Panc1 (cell line): ENCODE measurements around the gene TBX1. TPM values are rescaled to one million over a fixed set of nuclear protein-coding genes. Genes with fewer than 3 reads are reported as not detected.

Experiments
- ATAC-seq: fragments of 200-7000 bp; cut with Tn5 transposase; 2 replicates; pipeline ENCODE4 v1.9.1; 2020; ENCODE audit warnings: mild to moderate bottlenecking, moderate library complexity
- BruUV-seq: library from RNA; stranded (reverse); fragments of 400-500 nt; replicated peaks from 2 replicates; lab custom pipeline; 2021; lab: Mats Ljungman, UMichigan
- CTCF ChIA-PET: fragments of 300-600 bp; sonication (Branson Sonifier 250); formaldehyde crosslinking; loops from one replicate; lab custom pipeline; 2022; ENCODE audit warnings: antibody characterized with exemption; lab: Charles Lee
- POLR2A ChIA-PET: fragments of 300-600 bp; sonication (Branson Sonifier 250); formaldehyde crosslinking; loops from one replicate; lab custom pipeline; 2022; ENCODE audit warnings: antibody characterized with exemption; lab: Charles Lee
- DNase-seq: peaks from one replicate; pipeline ENCODE4 v3.0.0-alpha.2; 2010; ENCODE audit warnings: low read depth, low spot score
- H3K27ac ChIP-seq: 2 replicates; pipeline ENCODE4 v1.5.1; 2011; ENCODE audit warnings: mild to moderate bottlenecking, low read length, inconsistent platforms
- H3K27me3 ChIP-seq: fragments of 200-500 bp; sonication (Bioruptor generic); 2 replicates; pipeline ENCODE4 v1.6.0; 2014; ENCODE audit warnings: low read length, inconsistent platforms; ENCODE audit not compliant: control insufficient read depth, insufficient read depth
- H3K36me3 ChIP-seq: fragments of 200-500 bp; sonication (Bioruptor generic); 2 replicates; pipeline ENCODE4 v1.5.1; 2014; ENCODE audit warnings: inconsistent platforms, mild to moderate bottlenecking, low read length, moderate library complexity; ENCODE audit not compliant: control insufficient read depth, insufficient read depth
- H3K4me1 ChIP-seq: 2 replicates; pipeline ENCODE4 v1.5.1; 2011; ENCODE audit warnings: inconsistent platforms, mild to moderate bottlenecking, low read length, moderate library complexity; ENCODE audit not compliant: control insufficient read depth, insufficient read depth
- H3K4me3 ChIP-seq, 2 experiments: 2 replicates each; pipeline ENCODE4 v1.5.1; 2011 to 2012; ENCODE audit warnings: low read depth in 2 of 2, low read length in 2 of 2, mild to moderate bottlenecking in 2 of 2, inconsistent platforms in 1 of 2, moderate library complexity in 1 of 2
- H3K9me3 ChIP-seq: fragments of 200-500 bp; sonication (Bioruptor generic); 2 replicates; pipeline ENCODE4 v1.5.1; 2014; ENCODE audit warnings: low read depth, mild to moderate bottlenecking, inconsistent platforms, low read length, moderate library complexity; ENCODE audit not compliant: control insufficient read depth, insufficient read depth
- CTCF ChIP-seq: fragments of 450-650 bp; IDR thresholded peaks from 2 replicates; pipeline ENCODE4 v1.5.1; 2017; ENCODE audit warnings: mild to moderate bottlenecking
- POLR2AphosphoS5 ChIP-seq: IDR thresholded peaks from 2 replicates; pipeline ENCODE4 v1.6.1; 2012; ENCODE audit warnings: mild to moderate bottlenecking, low read depth, low read length, moderate library complexity
- SIN3A ChIP-seq: IDR thresholded peaks from 2 replicates; pipeline ENCODE4 v1.6.1; 2012; ENCODE audit warnings: low read depth, mild to moderate bottlenecking, low read length, moderate library complexity, borderline replicate concordance; ENCODE audit not compliant: insufficient read depth
- TCF7L2 ChIP-seq: IDR thresholded peaks from 2 replicates; pipeline ENCODE4 v1.6.1; 2011; ENCODE audit warnings: mild to moderate bottlenecking, low read depth, low read length, inconsistent platforms
- in situ Hi-C: cut with HindIII; loops from 2 replicates; pipeline ENCODE4 v1.10.0; 2016; ENCODE audit warnings: low sequenced_read_pairs, low pct_unique_long_range_greater_than_20kb
- intact Hi-C: fragments of 100-400 bp; cut with micrococcal nuclease; formaldehyde crosslinking; loops from one replicate; pipeline ENCODE4 v1.10.0; 2022; ENCODE audit not compliant: unreplicated experiment
- total RNA-seq: library from RNA; stranded (reverse); gene quantifications from one replicate; pipeline ENCODE4 v1.2.1, GENCODE V29; 2021; ENCODE audit not compliant: unreplicated experiment
- TF ChIP-seq, protein P1 (sequence below), 2 experiments: IDR thresholded peaks; 2 replicates each; pipeline ENCODE4 v1.6.1; 2011 to 2012; ENCODE audit warnings: low read depth in 2 of 2, control low read depth in 1 of 2, low read length in 1 of 2, mild to moderate bottlenecking in 1 of 2, moderate library complexity in 1 of 2; ENCODE audit not compliant: insufficient read depth in 1 of 2

TBX1 gene
- total RNA-seq, 1 experiment from 2014 or later: 91.7 TPM

DNA sequence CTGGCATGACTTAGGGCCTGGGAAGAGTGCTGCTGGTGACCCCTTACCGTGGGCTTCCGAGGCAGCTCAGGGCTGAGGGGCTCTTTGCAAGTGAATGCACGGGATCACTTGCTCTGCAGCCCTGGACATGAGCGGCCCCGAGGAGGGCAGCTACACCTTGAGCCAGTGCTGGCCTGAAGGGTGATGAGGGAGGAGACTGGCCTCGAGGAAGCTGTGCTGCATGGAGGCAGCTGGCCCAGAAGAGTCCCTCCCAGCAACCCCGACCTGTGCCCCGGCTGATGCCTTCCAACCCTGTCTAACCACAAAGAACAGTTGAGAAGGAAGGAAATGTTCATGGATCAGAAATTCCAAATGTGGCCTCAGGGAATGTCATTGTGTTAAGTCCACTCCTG is 45.2 kb downstream of the TBX1 start:
- no peak overlapping the region for H3K4me3 ChIP-seq
- ATAC-seq (peak; percentile 10; the same call in 1 of the 2 replicates), DNase-seq (no peak)
- intact Hi-C loops (no loop called here), in situ Hi-C loops (no loop called here)
- H3K9me3 ChIP-seq: no peaks in the 10 kb centered on the region
- H3K36me3 ChIP-seq: no peaks in the 10 kb centered on the region
- H3K27ac ChIP-seq: no peak overlapping the region
- no peak for TF ChIP-seq CTCF
- TF ChIP-seq, protein P1, sequence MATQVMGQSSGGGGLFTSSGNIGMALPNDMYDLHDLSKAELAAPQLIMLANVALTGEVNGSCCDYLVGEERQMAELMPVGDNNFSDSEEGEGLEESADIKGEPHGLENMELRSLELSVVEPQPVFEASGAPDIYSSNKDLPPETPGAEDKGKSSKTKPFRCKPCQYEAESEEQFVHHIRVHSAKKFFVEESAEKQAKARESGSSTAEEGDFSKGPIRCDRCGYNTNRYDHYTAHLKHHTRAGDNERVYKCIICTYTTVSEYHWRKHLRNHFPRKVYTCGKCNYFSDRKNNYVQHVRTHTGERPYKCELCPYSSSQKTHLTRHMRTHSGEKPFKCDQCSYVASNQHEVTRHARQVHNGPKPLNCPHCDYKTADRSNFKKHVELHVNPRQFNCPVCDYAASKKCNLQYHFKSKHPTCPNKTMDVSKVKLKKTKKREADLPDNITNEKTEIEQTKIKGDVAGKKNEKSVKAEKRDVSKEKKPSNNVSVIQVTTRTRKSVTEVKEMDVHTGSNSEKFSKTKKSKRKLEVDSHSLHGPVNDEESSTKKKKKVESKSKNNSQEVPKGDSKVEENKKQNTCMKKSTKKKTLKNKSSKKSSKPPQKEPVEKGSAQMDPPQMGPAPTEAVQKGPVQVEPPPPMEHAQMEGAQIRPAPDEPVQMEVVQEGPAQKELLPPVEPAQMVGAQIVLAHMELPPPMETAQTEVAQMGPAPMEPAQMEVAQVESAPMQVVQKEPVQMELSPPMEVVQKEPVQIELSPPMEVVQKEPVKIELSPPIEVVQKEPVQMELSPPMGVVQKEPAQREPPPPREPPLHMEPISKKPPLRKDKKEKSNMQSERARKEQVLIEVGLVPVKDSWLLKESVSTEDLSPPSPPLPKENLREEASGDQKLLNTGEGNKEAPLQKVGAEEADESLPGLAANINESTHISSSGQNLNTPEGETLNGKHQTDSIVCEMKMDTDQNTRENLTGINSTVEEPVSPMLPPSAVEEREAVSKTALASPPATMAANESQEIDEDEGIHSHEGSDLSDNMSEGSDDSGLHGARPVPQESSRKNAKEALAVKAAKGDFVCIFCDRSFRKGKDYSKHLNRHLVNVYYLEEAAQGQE (IDR thresholded peaks at IDR 0.05; ENCODE audit: insufficient read depth in 1 of 2, low read depth in 2 of 2, low read length in 1 of 2): no peak
- TF ChIP-seq POLR2AphosphoS5: no peak
- no peak for TF ChIP-seq TCF7L2
- TF ChIP-seq SIN3A: no peak
- H3K27me3 ChIP-seq: no peaks in the 10 kb centered on the region
- no TSS peak for BruUV-seq
- peaks cover 10% of the 10 kb centered on the region for H3K4me1 ChIP-seq
- ChIA-PET POLR2A (no interaction called here), CTCF (interaction anchor here (0.6 kb wide), 1 partner anchor 75 kb away, joined by 8 read pairs; no protein-coding TSS in a partner anchor)

- Histone ChIP-seq H3K4me1 (peaks cover 10% of the 10 kb centered on the region), H3K36me3 (no peaks in the 10 kb centered on the region), H3K4me3 (no peak overlapping the region), H3K27ac (no peak overlapping the region), H3K9me3 (no peaks in the 10 kb centered on the region), H3K27me3 (no peaks in the 10 kb centered on the region)
- peak; percentile 2 for DNase-seq
- no TSS peak for BruUV-seq
- intact Hi-C loops (no loop called here), in situ Hi-C loops (no loop called here)
- no peak for TF ChIP-seq CTCF
- TF ChIP-seq TCF7L2: no peak
- no peak for TF ChIP-seq SIN3A
- TF ChIP-seq POLR2AphosphoS5: no peak
- CTCF ChIA-PET: interaction anchor here (0.6 kb wide), 1 partner anchor 76 kb away, joined by 8 read pairs; no protein-coding TSS in a partner anchor
- ATAC-seq: peak; percentile 69; the same call in 1 of the 2 replicates
- POLR2A ChIA-PET: no interaction called here
Observed at GRCh38 chr22:19806213-19807160, 45.9 kb downstream of the TBX1 start.
